Measurements from ENCODE around the gene MTA1. TPM values are rescaled to one million over a fixed set of nuclear protein-coding genes. Genes with fewer than 3 reads are reported as not detected.

Gene MTA1
- total RNA-seq, 4 donors from 2014 or later, result 62.9 to 218 (median 108) TPM

DNA sequence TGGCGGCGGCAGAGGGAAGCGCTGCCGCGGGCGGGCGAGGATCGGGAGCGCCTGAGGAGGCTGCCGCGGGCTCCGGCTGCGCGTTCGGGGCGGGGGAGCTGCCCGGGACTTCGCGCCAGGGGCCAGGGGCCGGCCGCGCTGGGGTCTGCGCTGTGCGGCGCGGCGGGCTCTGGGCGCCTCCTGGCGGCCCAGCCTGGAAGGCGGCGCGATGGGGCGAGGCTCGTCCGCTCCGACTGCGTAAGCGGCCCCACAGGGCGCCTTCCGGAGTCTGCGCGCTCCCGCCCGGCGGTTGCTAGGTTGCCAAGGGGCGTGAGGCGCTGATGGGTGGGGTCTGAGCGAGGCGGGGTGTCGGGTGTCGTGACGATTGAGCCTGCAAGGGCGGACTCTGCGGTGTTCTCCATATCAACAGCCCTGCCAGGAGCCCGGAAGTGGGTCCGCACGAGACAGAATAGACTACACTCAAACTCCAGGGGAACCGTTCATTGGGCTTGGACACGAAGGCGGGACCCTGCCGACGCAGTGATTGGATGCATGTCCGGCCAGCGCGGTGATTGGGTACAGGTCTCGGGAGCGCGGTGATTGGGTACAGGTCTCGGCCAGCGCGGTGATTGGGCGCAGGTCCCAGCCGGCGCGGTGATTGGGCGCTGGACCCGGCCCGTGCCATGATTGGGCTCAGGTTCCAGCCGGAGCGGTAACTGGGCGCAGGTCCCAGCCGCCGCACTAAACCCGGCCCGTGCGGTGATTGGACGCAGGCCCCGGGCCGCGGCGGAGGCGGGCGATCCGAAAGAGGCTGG lies 71.1 kb downstream of the MTA1 start, which contains the start of gene TEDC1:
Gene TEDC1, plus strand, starts transcription at position 675 of the 794 bp plus-strand sequence. CDS start 130 bp downstream, outside the sequence.
- TF ChIP-seq, protein P1, sequence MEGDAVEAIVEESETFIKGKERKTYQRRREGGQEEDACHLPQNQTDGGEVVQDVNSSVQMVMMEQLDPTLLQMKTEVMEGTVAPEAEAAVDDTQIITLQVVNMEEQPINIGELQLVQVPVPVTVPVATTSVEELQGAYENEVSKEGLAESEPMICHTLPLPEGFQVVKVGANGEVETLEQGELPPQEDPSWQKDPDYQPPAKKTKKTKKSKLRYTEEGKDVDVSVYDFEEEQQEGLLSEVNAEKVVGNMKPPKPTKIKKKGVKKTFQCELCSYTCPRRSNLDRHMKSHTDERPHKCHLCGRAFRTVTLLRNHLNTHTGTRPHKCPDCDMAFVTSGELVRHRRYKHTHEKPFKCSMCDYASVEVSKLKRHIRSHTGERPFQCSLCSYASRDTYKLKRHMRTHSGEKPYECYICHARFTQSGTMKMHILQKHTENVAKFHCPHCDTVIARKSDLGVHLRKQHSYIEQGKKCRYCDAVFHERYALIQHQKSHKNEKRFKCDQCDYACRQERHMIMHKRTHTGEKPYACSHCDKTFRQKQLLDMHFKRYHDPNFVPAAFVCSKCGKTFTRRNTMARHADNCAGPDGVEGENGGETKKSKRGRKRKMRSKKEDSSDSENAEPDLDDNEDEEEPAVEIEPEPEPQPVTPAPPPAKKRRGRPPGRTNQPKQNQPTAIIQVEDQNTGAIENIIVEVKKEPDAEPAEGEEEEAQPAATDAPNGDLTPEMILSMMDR (IDR thresholded peaks at IDR 0.05), result peak; percentile 47 to 98 (median 96)
- TF ChIP-seq POLR2A (IDR thresholded peaks at IDR 0.05), result peak; percentile 22 to 79
- Histone ChIP-seq H3K27me3 (peaks cover 0 to 5% of the 10 kb centered on the region in 2 donors), H3K36me3 (no peaks in the 10 kb centered on the region), H3K9me3 (no peaks in the 10 kb centered on the region), H3K4me1 (peaks cover 0 to 20% of the 10 kb centered on the region in 2 donors), H3K4me3 (peak within 1 kb of the TSS; percentile 47 to 72), H3K27ac (peak within 1 kb of the TSS; percentile 92 to 96)
- peak; percentile 99 to 100 for DNase-seq
- intact Hi-C loops (cut with DNase I; ENCODE audit: low total_unique reads), result no loop called here

DNA sequence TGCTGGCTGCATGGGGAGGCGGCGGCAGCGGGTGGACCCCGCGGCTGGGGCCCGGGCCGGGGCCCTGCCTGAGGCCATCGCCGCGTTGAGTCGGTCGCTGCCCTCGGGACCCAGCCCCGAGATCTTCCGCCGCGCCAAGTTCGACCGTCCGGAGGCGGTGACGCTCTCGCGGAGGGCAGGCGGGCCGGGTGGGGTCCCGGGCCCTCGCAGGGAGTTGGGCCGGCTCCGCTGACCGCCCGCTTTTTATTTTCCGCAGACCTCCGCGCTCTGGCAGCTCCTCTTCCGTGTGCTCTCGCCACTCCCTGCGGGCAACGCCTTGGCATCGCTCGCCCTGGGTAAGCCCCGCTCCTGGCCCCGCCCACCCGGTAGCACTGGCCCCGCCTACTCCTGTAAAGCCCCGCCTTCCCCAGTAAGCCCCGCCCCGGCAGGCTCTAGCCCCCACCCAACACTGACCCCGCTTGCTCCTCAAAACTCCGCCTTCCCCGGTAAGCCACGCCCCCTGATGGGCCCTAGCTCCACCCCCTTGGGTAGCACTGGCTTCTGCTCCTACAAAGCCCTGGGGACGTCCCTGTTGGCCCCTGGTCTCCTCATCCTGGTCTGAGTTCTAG lies 71.8 kb downstream of the MTA1 start:
- Histone ChIP-seq H3K4me1 (peaks cover 0 to 14% of the 10 kb centered on the region in 2 donors), H3K4me3 (peak overlapping the region; percentile 30 to 72), H3K27me3 (no peaks in the 10 kb centered on the region), H3K27ac (peak overlapping the region; percentile 56 to 85), H3K36me3 (no peaks in the 10 kb centered on the region), H3K9me3 (no peaks in the 10 kb centered on the region)
- peak; percentile 0 to 15 for TF ChIP-seq POLR2A (IDR thresholded peaks at IDR 0.05)
- TF ChIP-seq, protein P1 (IDR thresholded peaks at IDR 0.05), result no peak
- intact Hi-C loops (cut with DNase I; ENCODE audit: low total_unique reads), result no loop called here
- peak; percentile 73 to 74 for DNase-seq

DNA sequence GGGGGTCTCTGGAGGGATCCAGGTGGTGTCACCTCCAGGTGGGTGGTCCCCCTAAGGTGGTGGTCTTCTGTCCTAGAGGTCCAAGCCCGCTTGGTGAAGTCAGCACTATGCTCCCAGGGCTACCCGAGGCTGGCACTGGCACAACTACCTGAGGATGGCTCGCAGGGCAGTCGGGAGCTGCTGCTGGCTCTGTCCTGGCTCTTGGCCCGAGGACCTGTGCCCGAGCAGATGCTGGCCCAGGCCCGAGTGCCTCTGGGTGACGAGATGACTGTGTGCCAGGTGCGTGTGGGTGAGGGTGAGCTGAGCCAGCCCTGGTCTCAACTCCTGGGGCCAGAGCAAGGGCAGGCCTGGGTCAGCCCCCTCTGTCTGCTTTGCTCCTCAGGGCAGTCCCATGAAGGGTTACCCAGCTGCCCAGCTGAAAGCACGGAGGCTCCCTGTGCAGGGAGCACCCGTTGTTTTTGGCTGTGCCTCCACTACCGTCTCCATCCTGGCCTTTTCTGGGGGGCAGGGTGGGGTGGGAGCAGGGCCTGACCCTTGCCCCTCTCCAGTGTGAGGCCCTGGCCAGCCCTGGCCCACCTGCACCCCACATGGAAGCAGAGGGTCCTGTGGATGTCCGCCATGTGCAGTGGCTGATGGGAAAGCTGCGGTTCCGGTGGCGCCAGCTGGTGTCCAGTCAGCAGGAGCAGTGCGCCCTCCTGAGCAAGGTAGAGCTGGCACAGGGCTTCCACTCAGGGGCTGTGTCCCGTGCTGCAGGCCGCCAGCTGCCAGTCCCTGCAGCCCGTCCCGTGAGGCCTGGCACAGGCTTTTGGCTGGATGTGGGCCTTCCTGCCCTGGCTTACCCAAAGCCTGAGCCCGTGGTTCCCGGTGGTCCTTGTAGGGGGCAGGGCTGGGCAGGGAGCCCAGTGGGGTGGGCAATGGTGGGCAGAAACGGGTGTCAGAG lies 72.7 kb downstream of the MTA1 start:
- no peak for TF ChIP-seq POLR2A (IDR thresholded peaks at IDR 0.05)
- TF ChIP-seq, protein P1 (IDR thresholded peaks at IDR 0.05), result no peak
- Histone ChIP-seq H3K27ac (no peak overlapping the region), H3K4me1 (peaks cover 0 to 9% of the 10 kb centered on the region in 2 donors), H3K27me3 (no peaks in the 10 kb centered on the region), H3K4me3 (peak overlapping the region in 1 of 2 donors; percentile 72), H3K9me3 (no peaks in the 10 kb centered on the region), H3K36me3 (no peaks in the 10 kb centered on the region)
- DNase-seq, result peak; percentile 38 to 39
- intact Hi-C loops (cut with DNase I; ENCODE audit: low total_unique reads), result no loop called here

DNA sequence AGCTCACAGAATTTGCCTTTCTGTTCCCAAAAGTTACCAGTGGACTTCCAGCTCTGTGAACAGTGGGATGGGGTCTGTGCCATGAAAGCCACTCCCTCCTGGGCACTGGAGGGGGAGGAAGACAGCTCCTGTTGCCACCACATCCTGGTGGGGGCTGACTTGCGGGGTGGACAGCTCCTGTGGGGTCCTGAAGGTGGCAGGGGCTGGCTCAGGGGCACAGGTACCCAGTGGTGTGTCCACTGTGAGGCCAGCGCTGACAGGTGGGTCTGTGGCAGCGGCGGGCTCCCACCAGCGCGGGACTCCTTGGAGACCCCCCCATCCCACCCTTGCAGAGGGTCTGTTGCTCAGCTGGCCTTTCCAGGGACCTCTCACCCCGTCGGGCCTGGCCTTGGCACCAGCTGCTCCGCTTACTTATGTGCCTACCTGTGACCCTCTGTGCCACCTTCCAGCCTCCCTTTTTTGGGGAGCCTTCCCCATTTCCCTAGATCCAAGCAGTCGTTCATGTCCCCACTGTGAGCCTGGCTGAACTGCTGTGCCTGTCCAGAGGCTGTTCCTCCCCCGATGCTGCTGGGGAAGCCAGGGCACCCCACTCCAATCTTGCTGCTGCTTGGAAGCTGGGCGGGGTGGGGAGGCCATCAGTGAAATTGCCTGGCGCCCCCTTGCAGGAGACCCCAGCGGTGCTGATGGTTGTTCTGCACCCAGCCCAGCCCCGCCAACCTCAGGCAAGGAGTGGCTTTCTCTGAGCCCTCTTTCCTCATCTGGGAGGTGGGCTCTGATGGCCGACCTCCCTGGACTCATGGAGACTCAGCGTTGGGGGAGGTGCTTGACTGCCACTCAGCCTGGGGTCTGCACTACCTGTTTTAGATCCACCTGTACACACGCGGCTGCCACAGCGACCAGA lies 73.6 kb downstream of the MTA1 start:
- TF ChIP-seq, protein P1 (IDR thresholded peaks at IDR 0.05), result no peak
- no peak for TF ChIP-seq POLR2A (IDR thresholded peaks at IDR 0.05)
- Histone ChIP-seq H3K27ac (no peak overlapping the region), H3K4me3 (no peak overlapping the region), H3K36me3 (no peaks in the 10 kb centered on the region), H3K4me1 (peaks cover 0 to 9% of the 10 kb centered on the region in 2 donors), H3K9me3 (no peaks in the 10 kb centered on the region), H3K27me3 (no peaks in the 10 kb centered on the region)
- intact Hi-C loops (cut with DNase I; ENCODE audit: low total_unique reads), result no loop called here
- peak; percentile 18 to 19 for DNase-seq

All from uterus (tissue), 4 donors.